Endothelial cell of umbilical vein (primary cell): ENCODE results near the gene RANBP3L.

Source experiments
- EZH2 ChIP-seq: IDR thresholded peaks from 2 replicates; pipeline ENCODE4 v1.6.1; 2012; ENCODE audit warnings: borderline replicate concordance, low read depth, mild to moderate bottlenecking, moderate library complexity, low read length, inconsistent platforms; ENCODE audit not compliant: severe bottlenecking
- POLR2AphosphoS5 ChIP-seq: IDR thresholded peaks from 2 replicates; pipeline ENCODE4 v1.6.1; 2012; ENCODE audit warnings: low read depth, mild to moderate bottlenecking, control low read depth, low read length, moderate library complexity; ENCODE audit not compliant: insufficient read depth
- TF ChIP-seq, protein P1 (sequence below), 2 donors: IDR thresholded peaks; 1 replicate in 1 of 2; 2 replicates in 1 of 2; pipeline ENCODE4 v1.5.1; 2011; ENCODE audit warnings: low read length in 2 of 2, mild to moderate bottlenecking in 2 of 2, moderate library complexity in 2 of 2, control low read depth in 1 of 2, inconsistent platforms in 1 of 2, low read depth in 1 of 2; ENCODE audit not compliant: insufficient read depth in 1 of 2; ENCODE audit errors: extremely low read depth in 1 of 2

DNA sequence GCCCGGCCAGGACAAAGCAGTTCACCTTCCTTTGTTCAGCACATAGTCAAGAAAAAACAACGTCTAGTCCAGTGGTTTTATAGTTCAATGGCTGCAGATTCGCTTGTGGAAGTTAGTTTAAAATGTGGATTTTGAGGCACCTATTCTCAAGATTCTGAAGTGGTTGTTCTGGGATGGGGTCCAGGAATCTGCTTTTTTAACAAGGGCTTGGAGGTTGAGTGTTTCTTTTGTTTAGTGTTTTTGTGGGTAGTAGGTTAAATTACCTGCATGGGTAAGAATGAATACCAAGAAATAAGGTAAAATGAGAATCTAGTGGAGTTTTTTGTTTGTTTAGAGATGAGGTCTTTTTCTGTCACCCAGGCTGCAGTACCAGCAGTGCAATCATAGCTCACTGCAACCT lies 31.5 kb downstream of the RANBP3L start:
- TF ChIP-seq, protein P1, sequence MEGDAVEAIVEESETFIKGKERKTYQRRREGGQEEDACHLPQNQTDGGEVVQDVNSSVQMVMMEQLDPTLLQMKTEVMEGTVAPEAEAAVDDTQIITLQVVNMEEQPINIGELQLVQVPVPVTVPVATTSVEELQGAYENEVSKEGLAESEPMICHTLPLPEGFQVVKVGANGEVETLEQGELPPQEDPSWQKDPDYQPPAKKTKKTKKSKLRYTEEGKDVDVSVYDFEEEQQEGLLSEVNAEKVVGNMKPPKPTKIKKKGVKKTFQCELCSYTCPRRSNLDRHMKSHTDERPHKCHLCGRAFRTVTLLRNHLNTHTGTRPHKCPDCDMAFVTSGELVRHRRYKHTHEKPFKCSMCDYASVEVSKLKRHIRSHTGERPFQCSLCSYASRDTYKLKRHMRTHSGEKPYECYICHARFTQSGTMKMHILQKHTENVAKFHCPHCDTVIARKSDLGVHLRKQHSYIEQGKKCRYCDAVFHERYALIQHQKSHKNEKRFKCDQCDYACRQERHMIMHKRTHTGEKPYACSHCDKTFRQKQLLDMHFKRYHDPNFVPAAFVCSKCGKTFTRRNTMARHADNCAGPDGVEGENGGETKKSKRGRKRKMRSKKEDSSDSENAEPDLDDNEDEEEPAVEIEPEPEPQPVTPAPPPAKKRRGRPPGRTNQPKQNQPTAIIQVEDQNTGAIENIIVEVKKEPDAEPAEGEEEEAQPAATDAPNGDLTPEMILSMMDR (IDR thresholded peaks at IDR 0.05; ENCODE audit: extremely low read depth in 1 of 2, insufficient read depth in 1 of 2, low read depth in 1 of 2, low read length in 2 of 2) = no peak
- TF ChIP-seq EZH2 = no peak
- no peak for TF ChIP-seq POLR2AphosphoS5
